Aorta (tissue), 5 donors: ENCODE results near the gene RAPGEF5. TPM values are rescaled to one million over a fixed set of nuclear protein-coding genes. Genes with fewer than 3 reads are reported as not detected.

ENCODE experiments used
- ATAC-seq: fragments of 200-7000 bp; cut with Tn5 transposase; one replicate; pipeline ENCODE4 v1.9.1; 2022; ENCODE audit warnings: moderate library complexity; ENCODE audit not compliant: low FRiP score
- DNase-seq, 2 donors: peaks; one replicate each; pipeline ENCODE4 v3.0.0-alpha.2; 2020
- H3K27ac ChIP-seq, 2 donors: one replicate each; pipeline ENCODE4 v1.5.1; 2013; ENCODE audit warnings: low read length in 2 of 2, mild to moderate bottlenecking in 2 of 2, moderate library complexity in 2 of 2, control low read depth in 1 of 2, inconsistent platforms in 1 of 2, low read depth in 1 of 2
- H3K27me3 ChIP-seq, 2 donors: one replicate each; pipeline ENCODE4 v1.6.1; 2013; ENCODE audit warnings: control low read depth in 1 of 2, low read length in 1 of 2, mild to moderate bottlenecking in 1 of 2, moderate library complexity in 1 of 2; ENCODE audit not compliant: insufficient read depth in 2 of 2, control insufficient read depth in 1 of 2
- H3K36me3 ChIP-seq, 2 donors: one replicate each; pipeline ENCODE4 v1.6.1; 2013; ENCODE audit warnings: control low read depth in 1 of 2, low read length in 1 of 2, mild to moderate bottlenecking in 1 of 2; ENCODE audit not compliant: insufficient read depth in 2 of 2, control insufficient read depth in 1 of 2
- H3K4me1 ChIP-seq, 2 donors: one replicate each; pipeline ENCODE4 v1.6.1; 2013; ENCODE audit warnings: low read length in 2 of 2, control low read depth in 1 of 2, mild to moderate bottlenecking in 1 of 2, moderate library complexity in 1 of 2; ENCODE audit not compliant: insufficient read depth in 2 of 2, control insufficient read depth in 1 of 2
- H3K4me3 ChIP-seq, 2 donors: one replicate each; pipeline ENCODE4 v1.5.1; 2013; ENCODE audit warnings: low read length in 2 of 2, control low read depth in 1 of 2, mild to moderate bottlenecking in 1 of 2
- H3K9me3 ChIP-seq: one replicate; pipeline ENCODE4 v1.6.1; 2013; ENCODE audit warnings: mild to moderate bottlenecking, low read length; ENCODE audit not compliant: control insufficient read depth
- WGBS, 2 donors: extraction: QIAGEN DNeasy Blood & Tissue Kit; methylation state at CpG; one replicate each; pipeline ENCODE4 v1.1.7; 2013; 5-methylcytosine and 5-hydroxymethylcytosine counted together
- intact Hi-C, 2 donors: fragments of 100-400 bp; cut with DNase I; formaldehyde crosslinking; loops; one replicate each; pipeline versions ENCODE4 v1.14.2 to v1.15.0; 2022
- polyA plus RNA-seq, 2 donors: library from polyadenylated mRNA; stranded (reverse); fragments of 200-250 nt; gene quantifications; one replicate each; pipeline ENCODE4 v1.2.3, GENCODE V29; 2013
- total RNA-seq, 2 donors: library from RNA; stranded (reverse); fragmentation: NEBNext Ultra II Directional; extraction: Animal tissue kit (Norgen Biotek cat#: 25700); gene quantifications; one replicate each; pipeline ENCODE4 v1.2.1, GENCODE V29; 2021
- donor health status: healthy with polysubstance abuse.
- donor health status: Bipolar disorder and iron deficiency.
- donor health status: DM: no; HTN: no; CAD: no.
- donor health status: DM: no; HTN: no; CAD: no.
- donor health status: DM: yes; HTN: yes; CAD: no.

The RAPGEF5 gene
- total and polyA plus RNA-seq, 4 donors, result 8.4 to 77.1 (median 45.0) TPM

DNA sequence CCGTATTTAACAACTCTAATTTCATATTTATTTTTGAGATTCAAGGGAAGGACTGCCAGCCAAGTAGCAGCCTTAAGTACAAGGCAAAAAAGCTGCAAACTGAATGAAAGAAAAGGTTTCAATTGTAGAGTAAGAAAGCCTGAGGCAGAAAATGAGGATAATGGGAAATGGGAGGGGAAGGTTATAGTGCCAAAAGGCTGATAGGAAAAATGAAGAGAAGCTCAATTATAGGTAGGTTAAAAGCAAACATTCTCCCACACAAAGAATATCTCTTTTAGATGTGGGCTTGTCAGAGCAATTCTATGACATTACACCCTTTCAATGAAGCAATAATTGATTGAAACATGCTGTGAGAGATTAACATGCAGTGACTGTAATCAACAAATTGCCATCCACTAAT lies 175.3 kb downstream of the RAPGEF5 start:
- Histone ChIP-seq H3K4me3 (no peak overlapping the region), H3K27me3 (no peaks in the 10 kb centered on the region), H3K4me1 (no peaks in the 10 kb centered on the region), H3K36me3 (no peaks in the 10 kb centered on the region), H3K27ac (no peak overlapping the region), H3K9me3 (peaks cover 1% of the 10 kb centered on the region)
- intact Hi-C loops, result no loop called here
- ATAC-seq (no peak), DNase-seq (no peak)
- WGBS, 2 donors, result 79 to 89% methylated on average over 1 of the region's 1 CpG

DNA sequence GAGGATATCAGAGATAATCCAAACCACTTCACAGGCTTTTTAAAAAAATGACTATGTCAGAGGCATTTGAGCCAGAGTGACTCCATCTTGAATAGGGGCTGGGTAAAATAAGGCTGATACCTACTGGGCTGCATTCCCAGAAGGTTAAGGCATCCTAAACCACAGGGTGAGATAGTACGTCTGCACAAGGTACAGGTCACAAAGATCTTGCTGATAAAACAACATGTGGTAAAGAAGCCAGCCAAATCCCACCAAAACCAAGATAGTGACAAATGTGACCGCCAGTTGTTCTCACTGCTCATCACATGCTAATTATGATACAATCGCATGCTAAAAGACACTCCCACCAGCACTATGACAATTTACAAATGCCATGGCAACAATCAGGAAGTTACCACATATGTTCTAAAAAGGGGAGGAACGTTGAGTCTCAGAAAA lies 177.5 kb downstream of the RAPGEF5 start:
- H3K36me3 ChIP-seq, result no peaks in the 10 kb centered on the region
- intact Hi-C loops, result no loop called here
- no peak for DNase-seq

DNA sequence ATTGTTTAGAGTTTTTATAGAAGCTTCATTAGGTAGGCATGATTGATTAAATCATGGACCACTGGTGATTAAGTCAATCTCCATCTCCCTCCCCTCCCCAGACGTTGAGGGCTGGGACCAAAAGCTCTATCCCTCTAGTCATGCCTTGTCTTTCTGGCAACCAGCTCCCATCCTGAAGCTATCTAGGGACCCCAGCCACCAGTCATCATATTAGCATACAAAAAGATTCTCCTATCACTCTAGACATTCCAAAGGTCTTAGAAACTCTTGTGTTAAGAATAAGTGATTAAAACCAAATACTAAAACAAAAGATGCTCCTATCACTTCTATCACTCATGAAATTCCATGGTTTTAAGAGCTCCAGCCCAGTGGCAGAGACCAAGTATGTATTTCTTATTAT lies 178.2 kb downstream of the RAPGEF5 start:
- 63 to 81% methylated on average over 1 of the region's 1 CpG for WGBS, 2 donors
- ATAC-seq, result no peak
- intact Hi-C loops, result no loop called here

More for the DNA sequence above, 177.5 kb downstream of the RAPGEF5 start:
- Histone ChIP-seq H3K4me1 (no peaks in the 10 kb centered on the region), H3K27me3 (no peaks in the 10 kb centered on the region), H3K9me3 (peaks cover 1% of the 10 kb centered on the region), H3K4me3 (no peak overlapping the region), H3K27ac (no peak overlapping the region)
- no peak for ATAC-seq
- WGBS, 2 donors, result 93 to 97% methylated on average over 4 of the region's 4 CpGs

GRCh38 chr7:22176791-22177412 lies 180.1 kb downstream of the RAPGEF5 start:
- Histone ChIP-seq H3K4me3 (no peak overlapping the region), H3K4me1 (peaks cover 0 to 3% of the 10 kb centered on the region in 2 donors), H3K36me3 (no peaks in the 10 kb centered on the region), H3K27me3 (no peaks in the 10 kb centered on the region), H3K9me3 (peaks cover 1% of the 10 kb centered on the region), H3K27ac (no peak overlapping the region)
- intact Hi-C loops, result no loop called here
- WGBS, 2 donors, result 88 to 91% methylated on average over 3 of the region's 3 CpGs
- DNase-seq (no peak), ATAC-seq (no peak)

More for the DNA sequence above, 178.2 kb downstream of the RAPGEF5 start:
- Histone ChIP-seq H3K4me3 (no peak overlapping the region), H3K9me3 (peaks cover 1% of the 10 kb centered on the region), H3K27ac (no peak overlapping the region), H3K27me3 (no peaks in the 10 kb centered on the region), H3K4me1 (peaks cover 0 to 2% of the 10 kb centered on the region in 2 donors), H3K36me3 (no peaks in the 10 kb centered on the region)
- no peak for DNase-seq

- H3K36me3 ChIP-seq, result no peaks in the 10 kb centered on the region
- no peak for ATAC-seq
- no peaks in the 10 kb centered on the region for H3K27me3 ChIP-seq
- no peak for DNase-seq
- no peak overlapping the region for H3K4me3 ChIP-seq
- peaks cover 0 to 3% of the 10 kb centered on the region in 2 donors for H3K4me1 ChIP-seq
- no peaks in the 10 kb centered on the region for H3K9me3 ChIP-seq
- no peak overlapping the region for H3K27ac ChIP-seq
- intact Hi-C loops, result no loop called here
These were observed 182.4 kb downstream of the RAPGEF5 start for GRCh38 chr7:22174574-22174953.

GRCh38 chr7:22173685-22174573 lies 183.0 kb downstream of the RAPGEF5 start:
- WGBS, 2 donors, result 78 to 90% methylated on average over 7 of the region's 7 CpGs
- DNase-seq, result no peak
- H3K27me3 ChIP-seq, result no peaks in the 10 kb centered on the region
- H3K9me3 ChIP-seq, result no peaks in the 10 kb centered on the region
- no peak overlapping the region for H3K27ac ChIP-seq
- no peaks in the 10 kb centered on the region for H3K36me3 ChIP-seq
- peaks cover 0 to 3% of the 10 kb centered on the region in 2 donors for H3K4me1 ChIP-seq
- H3K4me3 ChIP-seq, result no peak overlapping the region
- intact Hi-C loops, result no loop called here
- no peak for ATAC-seq

GRCh38 chr7:22168129-22168634 lies 188.8 kb downstream of the RAPGEF5 start:
- no peaks in the 10 kb centered on the region for H3K9me3 ChIP-seq
- no peak for ATAC-seq
- no peaks in the 10 kb centered on the region for H3K4me1 ChIP-seq
- H3K36me3 ChIP-seq, result no peaks in the 10 kb centered on the region
- DNase-seq, result no peak
- H3K27ac ChIP-seq, result no peak overlapping the region
- intact Hi-C loops, result no loop called here
- H3K27me3 ChIP-seq, result no peaks in the 10 kb centered on the region
- 88 to 97% methylated on average over 1 of the region's 1 CpG for WGBS, 2 donors
- no peak overlapping the region for H3K4me3 ChIP-seq

- WGBS, 2 donors, result 95 to 97% methylated on average over 1 of the region's 1 CpG
- intact Hi-C loops, result no loop called here
- ATAC-seq, result no peak
These were observed 189.5 kb downstream of the RAPGEF5 start for GRCh38 chr7:22167482-22167881.

More at GRCh38 chr7:22167482-22167881, 189.5 kb downstream of the RAPGEF5 start:
- Histone ChIP-seq H3K4me3 (no peak overlapping the region), H3K4me1 (no peaks in the 10 kb centered on the region), H3K27me3 (no peaks in the 10 kb centered on the region), H3K36me3 (no peaks in the 10 kb centered on the region), H3K27ac (no peak overlapping the region), H3K9me3 (no peaks in the 10 kb centered on the region)
- no peak for DNase-seq
